ENCODE measurements around the gene C1RL.
A peak's percentile ranks its signal among the peaks of the same experiment; 100 is the strongest.
"Not testable (repeated sequence)": the region's sequence is repeated elsewhere in the genome, so short reads cannot be mapped to it uniquely, and the experiment has no call there.

C1RL gene

GRCh38 chr12:7113389-7113871 lies 4.4 kb upstream of the C1RL start:
- no peak for DNase-seq

GRCh38 chr12:7112041-7112440 lies 3.0 kb upstream of the C1RL start:
- no peak for DNase-seq

GRCh38 chr12:7110661-7111060 lies 1.6 kb upstream of the C1RL start:
- no peak for DNase-seq

GRCh38 chr12:7109572-7109920 lies 532 bp upstream of the C1RL start:
- DNase-seq = no peak

GRCh38 chr12:7108003-7108795 lies 815 bp downstream of the C1RL start:
- DNase-seq = peak; percentile 32

- DNase-seq = no peak
Observed at GRCh38 chr12:7107636-7108002, 1.4 kb downstream of the C1RL start.

GRCh38 chr12:7107181-7107580 lies 1.8 kb downstream of the C1RL start:
- not testable (repeated sequence) for DNase-seq

GRCh38 chr12:7106082-7106481 lies 2.9 kb downstream of the C1RL start:
- no peak for DNase-seq

- DNase-seq = no peak
Observed at GRCh38 chr12:7103837-7104584, 5.0 kb downstream of the C1RL start.

GRCh38 chr12:7102582-7102981 lies 6.4 kb downstream of the C1RL start:
- DNase-seq = no peak

- no peak for DNase-seq
Observed at GRCh38 chr12:7101694-7102131, 7.3 kb downstream of the C1RL start.

GRCh38 chr12:7101047-7101693 lies 7.8 kb downstream of the C1RL start:
- DNase-seq = no peak

GRCh38 chr12:7100239-7100638 lies 8.8 kb downstream of the C1RL start:
- no peak for DNase-seq

- DNase-seq = no peak
Observed at GRCh38 chr12:7099290-7099996, 9.6 kb downstream of the C1RL start.

- DNase-seq = no peak
Observed at GRCh38 chr12:7096979-7097378, 12.0 kb downstream of the C1RL start.

- DNase-seq = no peak
Observed at GRCh38 chr12:7096006-7096932, 12.7 kb downstream of the C1RL start.

- DNase-seq = no peak
Observed at GRCh38 chr12:7093892-7094291, 15.1 kb downstream of the C1RL start.

GRCh38 chr12:7093486-7093885 lies 15.5 kb downstream of the C1RL start:
- DNase-seq = no peak

- no peak for DNase-seq
Observed at GRCh38 chr12:7092986-7093460, 16.0 kb downstream of the C1RL start.

- peak; percentile 69 for DNase-seq
Observed at GRCh38 chr12:7092229-7092985, 16.6 kb downstream of the C1RL start, which contains the start of gene C1R. Gene C1R, minus strand, starts transcription at chr12:7092445. Its CDS starts 57 bp downstream, at chr12:7092388.

- no peak for DNase-seq
Observed at GRCh38 chr12:7091660-7092228, 17.3 kb downstream of the C1RL start.

Measured in NCI-H526 treated with DMSO at 0.1 percent for 48 hours (cell line).